ENCODE measurements around the gene MBD3L3.

- TF ChIP-seq POLR2AphosphoS5 (IDR thresholded peaks at IDR 0.05; ENCODE audit: low read depth, low read length) (no peak), TAF1 (IDR thresholded peaks at IDR 0.05; ENCODE audit: borderline replicate concordance, insufficient read depth, low read length) (no peak), SIN3A (IDR thresholded peaks at IDR 0.05; ENCODE audit: borderline replicate concordance, insufficient read depth, low read length) (no peak), REST (IDR thresholded peaks at IDR 0.05; ENCODE audit: insufficient read depth in 1 of 2, low read depth in 2 of 2, low read length in 2 of 2) (no peak), FOXP2 (optimal IDR thresholded peaks at IDR 0.05; ENCODE audit: borderline replicate concordance, extremely low read depth, extremely low read length, insufficient read depth) (no peak)
Measured at GRCh38 chr19:7101498-7102253, 43.2 kb upstream of the MBD3L3 start.
